SK-N-SH (cell line): ENCODE results near the gene UBXN10. TPM values are rescaled to one million over a fixed set of nuclear protein-coding genes. Genes with fewer than 3 reads are reported as not detected.

ENCODE experiments used
- CTCF ChIA-PET: fragments of 300-600, 350-600 bp; formaldehyde crosslinking; extraction: SDS; loops from one replicate; lab custom pipeline; 2021; lab: Yijun Ruan, JAX
- POLR2A ChIA-PET: fragments of 350-600 bp; sonication (Branson Sonifier 250); formaldehyde crosslinking; extraction: SDS; loops from one replicate; lab custom pipeline; 2020; ENCODE audit warnings: antibody characterized with exemption, inconsistent platforms; lab: Yijun Ruan, JAX
- DNase-seq: peaks from one replicate; pipeline ENCODE4 v3.0.0; 2012
- H2AFZ ChIP-seq: fragments of 200-600 bp; sonication (generic); 2 replicates; pipeline ENCODE4 v1.8.1; 2016; ENCODE audit warnings: antibody characterized with exemption, mild to moderate bottlenecking, low read depth
- H3F3A ChIP-seq: fragments of 200-600 bp; sonication (generic); replicated peaks from 2 replicates; pipeline ENCODE3; 2016; ENCODE audit warnings: antibody characterized with exemption, mild to moderate bottlenecking; ENCODE audit not compliant: insufficient read depth
- H3K27ac ChIP-seq, 2 experiments: fragments of 200-500 bp in 1 of 2; fragments of 200-600 bp in 1 of 2; sonication (Bioruptor generic) in 1 of 2; sonication (generic), shearing (Covaris generic) in 1 of 2; 2 replicates each; pipeline versions ENCODE4 v1.5.1 to v1.6.1; 2014 to 2016; ENCODE audit warnings: low read depth in 2 of 2, inconsistent platforms in 1 of 2, low read length in 1 of 2, mild to moderate bottlenecking in 1 of 2, mixed read lengths in 1 of 2
- H3K27me3 ChIP-seq: fragments of 200-600 bp; sonication (generic), shearing (Covaris generic); 2 replicates; pipeline ENCODE4 v1.6.1; 2016; ENCODE audit warnings: mixed run types; ENCODE audit not compliant: insufficient read depth
- H3K36me3 ChIP-seq, 2 experiments: fragments of 200-500 bp in 1 of 2; fragments of 200-600 bp in 1 of 2; sonication (Bioruptor generic) in 1 of 2; sonication (generic) in 1 of 2; replicated peaks in 1 of 2; 2 replicates each; pipeline versions ENCODE3 to v1.5.1; 2014 to 2016; ENCODE audit warnings: low read length in 1 of 2, mild to moderate bottlenecking in 1 of 2; ENCODE audit not compliant: insufficient read depth in 2 of 2, control insufficient read depth in 1 of 2
- H3K4me1 ChIP-seq, 2 experiments: fragments of 200-500 bp in 1 of 2; fragments of 200-600 bp in 1 of 2; sonication (Bioruptor generic) in 1 of 2; sonication (generic), shearing (Covaris generic) in 1 of 2; 2 replicates each; pipeline versions ENCODE4 v1.5.1 to v1.6.1; 2014 to 2016; ENCODE audit warnings: low read depth in 1 of 2, low read length in 1 of 2, mixed run types in 1 of 2; ENCODE audit not compliant: insufficient read depth in 2 of 2, control insufficient read depth in 1 of 2
- H3K4me2 ChIP-seq: fragments of 200-600 bp; sonication (generic), shearing (Covaris generic); 2 replicates; pipeline ENCODE4 v1.6.1; 2017; ENCODE audit warnings: mixed run types
- H3K4me3 ChIP-seq, 2 experiments: fragments of 200-500 bp in 1 of 2; fragments of 200-600 bp in 1 of 2; sonication (Bioruptor generic) in 1 of 2; sonication (generic), shearing (Covaris generic) in 1 of 2; 2 replicates each; pipeline versions ENCODE4 v1.5.1 to v1.8.1; 2014 to 2016; ENCODE audit warnings: low read depth in 2 of 2, inconsistent platforms in 1 of 2, low read length in 1 of 2, mild to moderate bottlenecking in 1 of 2, mixed read lengths in 1 of 2, moderate library complexity in 1 of 2
- H3K79me2 ChIP-seq: fragments of 200-600 bp; sonication (generic); 2 replicates; pipeline ENCODE4 v1.8.1; 2017; ENCODE audit warnings: mild to moderate bottlenecking; ENCODE audit not compliant: insufficient read depth
- H3K9ac ChIP-seq: fragments of 200-600 bp; sonication (generic); 2 replicates; pipeline ENCODE4 v1.6.1; 2017; ENCODE audit warnings: mixed run types
- H3K9me2 ChIP-seq: fragments of 200-600 bp; sonication (generic); 2 replicates; pipeline ENCODE4 v1.6.1; 2017; ENCODE audit warnings: mixed run types
- H3K9me3 ChIP-seq: fragments of 200-600 bp; sonication (generic); 2 replicates; pipeline ENCODE4 v1.6.1; 2017; ENCODE audit warnings: mixed run types, mild to moderate bottlenecking, moderate library complexity
- H4K20me1 ChIP-seq: fragments of 200-600 bp; sonication (generic); 2 replicates; pipeline ENCODE4 v1.6.1; 2017; ENCODE audit warnings: mild to moderate bottlenecking, mixed run types; ENCODE audit not compliant: insufficient read depth
- CHD2 ChIP-seq: fragments of 150-350 bp; IDR thresholded peaks from 2 replicates; pipeline ENCODE4 v1.6.1; 2018; ENCODE audit warnings: low read length; ENCODE audit not compliant: partially characterized antibody
- FOXM1 ChIP-seq: IDR thresholded peaks from 2 replicates; pipeline ENCODE4 v1.4.0; 2012; ENCODE audit warnings: low read depth, mild to moderate bottlenecking
- RCOR1 ChIP-seq: fragments of 150-350 bp; IDR thresholded peaks from 2 replicates; pipeline ENCODE4 v1.6.1; 2017; ENCODE audit warnings: antibody characterized with exemption, low read length
- YY1 ChIP-seq: IDR thresholded peaks from 2 replicates; pipeline ENCODE4 v1.4.0; 2012; ENCODE audit warnings: low read depth, mild to moderate bottlenecking
- WGBS: methylation state at CpG from one replicate; pipeline ENCODE4 v1.1.6; 2017; ENCODE audit warnings: low lambda C conversion rate; 5-methylcytosine and 5-hydroxymethylcytosine counted together
- polyA plus RNA-seq, 3 experiments: library from polyadenylated mRNA; depleted of rRNA; stranded (reverse); fragments of >200 nt; gene quantifications; 2 replicates each; pipeline ENCODE4 v1.2.3, GENCODE V29; 2012
- TF ChIP-seq, protein P1 (sequence below): fragments of 150-350 bp; IDR thresholded peaks from 2 replicates; pipeline ENCODE4 v1.6.1; 2016; ENCODE audit warnings: mild to moderate bottlenecking, low read depth, low read length
- TF ChIP-seq, protein P2 (sequence below): IDR thresholded peaks from 2 replicates; pipeline ENCODE4 v1.6.1; 2012; ENCODE audit warnings: mild to moderate bottlenecking, low read depth, low read length, moderate library complexity
- TF ChIP-seq, protein P3 (sequence below): IDR thresholded peaks from 2 replicates; pipeline ENCODE4 v1.4.0; 2012; ENCODE audit warnings: low read depth

The UBXN10 gene
- polyA plus RNA-seq, 1 of the 3 experiments (the other 2 are of a cell fraction): not detected

DNA sequence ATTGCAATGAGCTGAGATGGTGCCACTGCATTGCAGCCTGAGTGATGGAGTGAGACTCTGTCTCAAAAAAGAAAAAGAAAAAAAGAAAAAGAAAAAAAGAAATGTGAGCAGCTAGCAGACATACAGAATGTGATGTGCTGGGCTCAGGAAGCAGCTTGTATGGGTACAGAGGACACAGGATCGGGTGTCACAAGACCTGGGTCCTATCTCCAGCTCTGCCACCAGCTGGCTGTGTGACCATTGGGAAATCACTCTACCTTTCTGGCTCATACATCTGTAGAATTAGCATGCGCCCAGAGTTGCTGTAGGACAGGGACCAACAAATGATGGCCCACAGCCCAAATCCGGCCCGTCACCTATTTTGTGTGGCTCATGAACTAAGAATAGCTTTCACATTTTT is 3.8 kb downstream of the UBXN10 start:
- 49% methylated on average over 4 of the region's 4 CpGs for WGBS
- H3K27ac ChIP-seq: no peak overlapping the region
- H3K9ac ChIP-seq: no peak overlapping the region
- POLR2A ChIA-PET: no interaction called here
- H3K4me3 ChIP-seq: no peak overlapping the region
- CTCF ChIA-PET: interaction anchor here (1.0 to 2.0 kb wide), 3 partner anchors 12 to 215 kb away, joined by 3 to 7 read pairs (median 3); no protein-coding TSS in a partner anchor
- H3K9me3 ChIP-seq: no peaks in the 10 kb centered on the region
- no peak overlapping the region for H3K4me2 ChIP-seq
- TF ChIP-seq, protein P1, sequence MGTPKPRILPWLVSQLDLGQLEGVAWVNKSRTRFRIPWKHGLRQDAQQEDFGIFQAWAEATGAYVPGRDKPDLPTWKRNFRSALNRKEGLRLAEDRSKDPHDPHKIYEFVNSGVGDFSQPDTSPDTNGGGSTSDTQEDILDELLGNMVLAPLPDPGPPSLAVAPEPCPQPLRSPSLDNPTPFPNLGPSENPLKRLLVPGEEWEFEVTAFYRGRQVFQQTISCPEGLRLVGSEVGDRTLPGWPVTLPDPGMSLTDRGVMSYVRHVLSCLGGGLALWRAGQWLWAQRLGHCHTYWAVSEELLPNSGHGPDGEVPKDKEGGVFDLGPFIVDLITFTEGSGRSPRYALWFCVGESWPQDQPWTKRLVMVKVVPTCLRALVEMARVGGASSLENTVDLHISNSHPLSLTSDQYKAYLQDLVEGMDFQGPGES: no peak
- TF ChIP-seq, protein P2, sequence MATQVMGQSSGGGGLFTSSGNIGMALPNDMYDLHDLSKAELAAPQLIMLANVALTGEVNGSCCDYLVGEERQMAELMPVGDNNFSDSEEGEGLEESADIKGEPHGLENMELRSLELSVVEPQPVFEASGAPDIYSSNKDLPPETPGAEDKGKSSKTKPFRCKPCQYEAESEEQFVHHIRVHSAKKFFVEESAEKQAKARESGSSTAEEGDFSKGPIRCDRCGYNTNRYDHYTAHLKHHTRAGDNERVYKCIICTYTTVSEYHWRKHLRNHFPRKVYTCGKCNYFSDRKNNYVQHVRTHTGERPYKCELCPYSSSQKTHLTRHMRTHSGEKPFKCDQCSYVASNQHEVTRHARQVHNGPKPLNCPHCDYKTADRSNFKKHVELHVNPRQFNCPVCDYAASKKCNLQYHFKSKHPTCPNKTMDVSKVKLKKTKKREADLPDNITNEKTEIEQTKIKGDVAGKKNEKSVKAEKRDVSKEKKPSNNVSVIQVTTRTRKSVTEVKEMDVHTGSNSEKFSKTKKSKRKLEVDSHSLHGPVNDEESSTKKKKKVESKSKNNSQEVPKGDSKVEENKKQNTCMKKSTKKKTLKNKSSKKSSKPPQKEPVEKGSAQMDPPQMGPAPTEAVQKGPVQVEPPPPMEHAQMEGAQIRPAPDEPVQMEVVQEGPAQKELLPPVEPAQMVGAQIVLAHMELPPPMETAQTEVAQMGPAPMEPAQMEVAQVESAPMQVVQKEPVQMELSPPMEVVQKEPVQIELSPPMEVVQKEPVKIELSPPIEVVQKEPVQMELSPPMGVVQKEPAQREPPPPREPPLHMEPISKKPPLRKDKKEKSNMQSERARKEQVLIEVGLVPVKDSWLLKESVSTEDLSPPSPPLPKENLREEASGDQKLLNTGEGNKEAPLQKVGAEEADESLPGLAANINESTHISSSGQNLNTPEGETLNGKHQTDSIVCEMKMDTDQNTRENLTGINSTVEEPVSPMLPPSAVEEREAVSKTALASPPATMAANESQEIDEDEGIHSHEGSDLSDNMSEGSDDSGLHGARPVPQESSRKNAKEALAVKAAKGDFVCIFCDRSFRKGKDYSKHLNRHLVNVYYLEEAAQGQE: no peak
- TF ChIP-seq YY1: no peak
- H4K20me1 ChIP-seq: no peaks in the 10 kb centered on the region
- H2AFZ ChIP-seq: no peak overlapping the region
- peaks cover 12% of the 10 kb centered on the region; the same call in 1 of the 2 replicates for H3K27me3 ChIP-seq
- no peaks in the 10 kb centered on the region for H3K36me3 ChIP-seq
- H3K79me2 ChIP-seq: no peaks in the 10 kb centered on the region
- H3F3A ChIP-seq: no peaks in the 10 kb centered on the region
- DNase-seq: no peak
- no peaks in the 10 kb centered on the region for H3K9me2 ChIP-seq
- H3K4me1 ChIP-seq: no peaks in the 10 kb centered on the region; a peak in 1 of 4 replicates

DNA sequence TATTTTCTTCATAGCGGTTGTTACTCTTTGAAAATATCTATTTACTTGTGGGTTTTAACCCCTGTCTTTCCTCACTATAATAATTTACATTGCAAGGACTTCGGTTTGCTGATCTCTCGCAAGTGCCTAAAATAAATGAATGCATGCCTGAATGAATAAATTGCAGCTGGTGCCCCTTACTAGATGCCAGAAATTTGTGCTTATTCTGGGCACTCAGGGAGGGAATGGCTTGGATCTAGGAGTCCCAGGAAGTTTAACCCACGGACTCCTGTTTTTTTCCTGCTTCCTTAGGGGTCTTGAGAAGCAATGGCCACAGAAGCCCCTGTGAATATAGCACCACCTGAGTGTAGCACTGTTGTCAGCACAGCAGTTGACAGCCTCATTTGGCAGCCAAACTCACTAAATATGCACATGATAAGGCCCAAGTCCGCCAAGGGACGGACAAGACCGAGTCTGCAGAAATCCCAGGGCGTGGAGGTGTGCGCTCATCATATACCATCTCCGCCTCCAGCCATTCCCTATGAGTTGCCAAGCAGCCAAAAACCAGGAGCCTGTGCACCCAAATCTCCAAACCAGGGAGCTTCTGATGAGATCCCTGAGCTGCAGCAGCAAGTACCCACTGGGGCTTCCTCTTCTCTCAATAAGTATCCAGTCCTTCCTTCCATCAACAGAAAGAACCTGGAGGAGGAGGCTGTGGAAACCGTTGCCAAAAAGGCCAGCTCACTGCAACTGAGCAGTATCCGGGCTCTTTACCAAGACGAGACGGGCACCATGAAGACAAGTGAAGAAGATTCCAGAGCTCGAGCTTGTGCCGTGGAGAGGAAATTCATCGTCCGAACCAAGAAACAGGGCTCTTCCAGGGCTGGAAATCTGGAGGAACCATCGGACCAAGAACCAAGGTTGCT is 4.6 kb downstream of the UBXN10 start:
- Histone ChIP-seq H3K36me3 (no peaks in the 10 kb centered on the region), H3K27me3 (peaks cover 12% of the 10 kb centered on the region; the same call in 1 of the 2 replicates), H3K79me2 (no peaks in the 10 kb centered on the region)
- no peak for TF ChIP-seq CHD2
- TF ChIP-seq, protein P3, sequence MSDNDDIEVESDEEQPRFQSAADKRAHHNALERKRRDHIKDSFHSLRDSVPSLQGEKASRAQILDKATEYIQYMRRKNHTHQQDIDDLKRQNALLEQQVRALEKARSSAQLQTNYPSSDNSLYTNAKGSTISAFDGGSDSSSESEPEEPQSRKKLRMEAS: no peak
- no peak for TF ChIP-seq RCOR1
- TF ChIP-seq FOXM1: no peak
- TF ChIP-seq, all 33 proteins: peak for 0
- Histone ChIP-seq H3K4me2 (no peak overlapping the region), H3K4me3 (no peak overlapping the region), H3K4me1 (no peaks in the 10 kb centered on the region; a peak in 1 of 4 replicates), H2AFZ (no peak overlapping the region), H3F3A (no peaks in the 10 kb centered on the region), H4K20me1 (no peaks in the 10 kb centered on the region), H3K27ac (no peak overlapping the region), H3K9me3 (no peaks in the 10 kb centered on the region), H3K9me2 (no peaks in the 10 kb centered on the region), H3K9ac (no peak overlapping the region)
- WGBS: 54% methylated on average over 19 of the region's 19 CpGs
- CTCF ChIA-PET: interaction anchor here (0.7 to 2.9 kb wide), 5 partner anchors 11 to 216 kb away, joined by 3 to 16 read pairs (median 5); no protein-coding TSS in a partner anchor
- POLR2A ChIA-PET: no interaction called here
- DNase-seq: no peak
